ENCODE results near the gene ECHS1.

Gene ECHS1

GRCh38 chr10:133336118-133336576 lies 37.0 kb downstream of the ECHS1 start:
- H3K4me3 ChIP-seq (ENCODE audit: control insufficient read depth, low read depth, low read length): no peak overlapping the region
- DNase-seq (ENCODE audit: low read depth): no peak
- TF ChIP-seq CTCF (IDR thresholded peaks at IDR 0.05; ENCODE audit: control insufficient read depth, insufficient read depth, low read depth, low read length, missing control alignments): no peak

- TF ChIP-seq CTCF (IDR thresholded peaks at IDR 0.05; ENCODE audit: control insufficient read depth, insufficient read depth, low read depth, low read length, missing control alignments): no peak
- DNase-seq (ENCODE audit: low read depth): no peak
- H3K4me3 ChIP-seq (ENCODE audit: control insufficient read depth, low read depth, low read length): peak overlapping the region; percentile 29
These were observed 37.7 kb downstream of the ECHS1 start for GRCh38 chr10:133335246-133336117.

- DNase-seq (ENCODE audit: low read depth): no peak
- no peak for TF ChIP-seq CTCF (IDR thresholded peaks at IDR 0.05; ENCODE audit: control insufficient read depth, insufficient read depth, low read depth, low read length, missing control alignments)
- H3K4me3 ChIP-seq (ENCODE audit: control insufficient read depth, low read depth, low read length): peak overlapping the region; percentile 29
These were observed 38.5 kb downstream of the ECHS1 start for GRCh38 chr10:133334503-133335245.

GRCh38 chr10:133332936-133333699 lies 40.0 kb downstream of the ECHS1 start:
- no peak for DNase-seq (ENCODE audit: low read depth)
- no peak overlapping the region for H3K4me3 ChIP-seq (ENCODE audit: control insufficient read depth, low read depth, low read length)

GRCh38 chr10:133329491-133330202 lies 43.5 kb downstream of the ECHS1 start:
- peak overlapping the region; percentile 26 for H3K4me3 ChIP-seq (ENCODE audit: control insufficient read depth, low read depth, low read length)
- peak; percentile 31 for DNase-seq (ENCODE audit: low read depth)
- TF ChIP-seq CTCF (IDR thresholded peaks at IDR 0.05; ENCODE audit: control insufficient read depth, insufficient read depth, low read depth, low read length, missing control alignments): peak; percentile 97

More at GRCh38 chr10:133332936-133333699, 40.0 kb downstream of the ECHS1 start:
- TF ChIP-seq CTCF (IDR thresholded peaks at IDR 0.05; ENCODE audit: control insufficient read depth, insufficient read depth, low read depth, low read length, missing control alignments): no peak

Measured in AG09309 (cell line).